NCI-H146 treated with DMSO at 0.1 percent for 48 hours (cell line): ENCODE measurements around the gene CLIC4.
"Not testable (repeated sequence)": the region's sequence is repeated elsewhere in the genome, so short reads cannot be mapped to it uniquely, and the experiment has no call there.

Experiments
- DNase-seq: peaks from one replicate; lab custom pipeline; 2025; ENCODE audit not compliant: unreplicated experiment; lab: John Stamatoyannopoulos, UW

CLIC4 gene

GRCh38 chr1:24872061-24872850 is 127.0 kb downstream of the CLIC4 start:
- no peak for DNase-seq

- DNase-seq = no peak
Observed at GRCh38 chr1:24873148-24873547, 127.9 kb downstream of the CLIC4 start.

GRCh38 chr1:24874056-24874455 is 128.8 kb downstream of the CLIC4 start:
- DNase-seq = no peak

DNA sequence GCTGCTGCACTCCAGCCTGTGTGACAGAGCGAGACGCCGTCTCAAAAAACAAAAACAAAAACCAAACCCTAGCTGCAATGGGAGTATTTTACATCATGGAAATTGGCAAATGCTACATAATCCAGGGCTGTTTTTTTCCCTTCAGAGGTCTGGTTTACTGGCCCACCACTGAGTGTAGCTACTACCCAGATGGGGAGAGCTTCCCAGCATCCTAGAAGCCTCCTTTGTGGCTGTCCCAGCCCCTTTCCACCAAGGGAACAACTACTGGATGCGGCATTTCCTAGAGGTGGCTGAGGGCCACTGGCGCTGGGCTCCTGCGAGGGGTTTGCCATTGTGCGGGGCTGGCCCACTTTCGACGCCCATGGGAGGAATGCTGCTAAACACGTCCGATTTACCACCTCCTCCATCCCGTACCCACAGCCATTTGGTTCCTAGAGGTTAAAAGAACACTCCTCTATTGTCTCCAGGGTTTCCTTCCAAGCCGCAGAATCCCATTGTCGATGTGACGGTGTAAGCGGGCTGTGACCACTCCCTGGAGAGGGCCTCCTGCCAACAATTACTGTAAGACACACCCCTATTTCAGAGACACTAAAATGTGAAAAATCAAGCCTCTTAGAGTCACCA is 129.5 kb downstream of the CLIC4 start:
- no peak for DNase-seq

DNA sequence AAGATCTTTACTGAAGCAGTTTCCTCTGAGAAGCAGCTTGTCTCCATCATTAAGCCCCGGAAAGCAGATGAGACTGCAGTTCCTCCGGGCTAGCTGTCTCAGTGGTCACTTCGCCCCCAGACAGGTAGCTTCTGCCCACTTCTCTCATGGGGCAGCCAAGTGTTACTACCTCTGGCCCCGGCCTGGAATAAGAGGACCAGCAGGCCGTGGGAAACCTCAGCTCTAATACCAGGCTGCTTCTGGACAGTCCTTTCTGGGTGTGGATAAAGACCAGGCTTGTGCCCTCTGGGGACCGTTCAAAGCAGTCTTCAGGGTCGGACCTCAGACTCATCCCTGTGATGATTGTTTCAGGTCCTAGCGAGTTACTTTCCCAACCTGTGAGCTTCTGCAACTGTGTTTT is 130.0 kb downstream of the CLIC4 start:
- DNase-seq = no peak

- no peak for DNase-seq
Observed at GRCh38 chr1:24875991-24876506, 130.8 kb downstream of the CLIC4 start.

GRCh38 chr1:24878045-24878444 is 132.8 kb downstream of the CLIC4 start:
- no peak for DNase-seq

DNA sequence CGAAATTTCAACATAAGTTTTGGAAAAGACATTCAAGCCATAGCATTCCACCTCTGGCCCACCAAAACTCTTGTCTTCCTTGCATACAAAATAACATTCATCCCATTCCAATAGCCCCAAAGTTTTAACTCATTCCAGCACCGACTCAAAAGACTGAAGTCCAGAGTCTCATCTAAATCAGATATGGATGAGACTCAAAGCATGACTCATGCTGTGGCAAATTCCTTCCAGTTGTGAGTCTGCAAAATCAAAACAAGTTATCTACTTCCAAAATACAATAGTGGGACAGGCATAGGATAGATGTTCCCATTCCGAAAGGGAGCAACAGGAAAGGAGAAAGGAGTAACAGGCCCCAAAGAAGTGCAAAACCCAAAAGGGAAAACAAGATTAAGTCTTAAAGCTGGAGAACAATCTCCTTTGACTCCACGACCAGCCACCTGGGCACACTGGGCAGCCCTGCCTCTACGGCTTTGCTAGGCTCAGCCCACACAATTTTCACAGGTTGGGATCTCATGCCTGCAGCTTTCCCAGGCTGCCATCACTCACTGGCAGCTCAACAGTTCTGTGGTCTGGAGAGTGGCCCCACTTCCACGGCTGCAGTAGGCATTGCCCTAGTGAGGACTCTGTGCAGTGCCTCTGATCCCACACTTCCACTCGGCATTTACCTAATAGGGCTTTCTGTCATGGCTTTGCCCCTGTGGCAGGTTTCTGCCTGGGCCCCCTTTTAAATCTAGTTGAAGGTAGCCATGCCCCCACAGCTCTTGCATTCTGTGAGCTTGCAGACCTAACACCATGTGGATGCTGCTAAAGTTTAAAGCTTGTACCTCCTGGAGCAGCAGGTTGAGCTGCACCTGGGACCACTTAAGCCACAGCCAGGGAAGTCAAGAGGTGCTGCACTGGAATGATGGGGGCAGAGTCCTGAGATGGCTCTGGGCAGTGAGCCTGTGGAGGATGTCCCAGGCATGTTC is 133.8 kb downstream of the CLIC4 start:
- no peak for DNase-seq

DNA sequence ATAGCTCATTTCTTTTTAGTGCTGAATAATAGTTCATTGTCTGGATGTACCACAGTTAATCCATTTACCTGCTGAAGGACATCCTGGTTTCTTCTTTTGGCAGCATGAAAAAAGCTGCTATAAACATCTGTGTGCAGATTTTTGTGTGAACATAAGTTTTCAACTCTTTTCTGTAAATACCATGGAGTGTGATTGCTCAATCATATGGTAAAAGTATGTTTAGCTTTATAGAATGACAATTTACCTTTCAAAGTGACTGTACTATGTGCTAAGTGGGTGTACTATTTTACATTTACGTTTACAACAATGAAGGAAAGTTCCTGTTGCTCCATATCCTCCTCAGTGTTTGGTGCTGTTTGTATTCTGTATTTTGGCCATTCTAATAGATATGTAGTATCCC is 135.8 kb downstream of the CLIC4 start:
- no peak for DNase-seq

DNA sequence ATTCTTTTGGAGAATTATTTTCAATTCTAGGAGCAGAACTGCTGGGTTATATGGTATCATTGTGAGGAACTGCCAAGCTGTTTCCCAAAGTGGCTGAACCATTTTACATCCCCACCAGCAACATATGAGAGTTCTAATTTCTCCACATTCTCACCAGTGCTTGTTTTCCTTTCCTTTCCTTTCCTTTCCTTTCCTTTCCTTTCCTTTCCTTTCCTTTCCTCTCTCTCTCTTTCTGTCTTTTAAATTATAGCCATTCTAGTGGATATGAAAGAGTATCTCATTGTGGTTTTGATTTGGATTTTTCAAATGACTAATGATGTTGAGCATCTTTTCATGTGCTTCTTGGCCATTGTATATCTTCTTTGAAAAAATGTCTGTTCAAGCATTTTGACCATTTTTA is 139.5 kb downstream of the CLIC4 start:
- DNase-seq = no peak

GRCh38 chr1:24886241-24886640 is 141.0 kb downstream of the CLIC4 start:
- no peak for DNase-seq

DNA sequence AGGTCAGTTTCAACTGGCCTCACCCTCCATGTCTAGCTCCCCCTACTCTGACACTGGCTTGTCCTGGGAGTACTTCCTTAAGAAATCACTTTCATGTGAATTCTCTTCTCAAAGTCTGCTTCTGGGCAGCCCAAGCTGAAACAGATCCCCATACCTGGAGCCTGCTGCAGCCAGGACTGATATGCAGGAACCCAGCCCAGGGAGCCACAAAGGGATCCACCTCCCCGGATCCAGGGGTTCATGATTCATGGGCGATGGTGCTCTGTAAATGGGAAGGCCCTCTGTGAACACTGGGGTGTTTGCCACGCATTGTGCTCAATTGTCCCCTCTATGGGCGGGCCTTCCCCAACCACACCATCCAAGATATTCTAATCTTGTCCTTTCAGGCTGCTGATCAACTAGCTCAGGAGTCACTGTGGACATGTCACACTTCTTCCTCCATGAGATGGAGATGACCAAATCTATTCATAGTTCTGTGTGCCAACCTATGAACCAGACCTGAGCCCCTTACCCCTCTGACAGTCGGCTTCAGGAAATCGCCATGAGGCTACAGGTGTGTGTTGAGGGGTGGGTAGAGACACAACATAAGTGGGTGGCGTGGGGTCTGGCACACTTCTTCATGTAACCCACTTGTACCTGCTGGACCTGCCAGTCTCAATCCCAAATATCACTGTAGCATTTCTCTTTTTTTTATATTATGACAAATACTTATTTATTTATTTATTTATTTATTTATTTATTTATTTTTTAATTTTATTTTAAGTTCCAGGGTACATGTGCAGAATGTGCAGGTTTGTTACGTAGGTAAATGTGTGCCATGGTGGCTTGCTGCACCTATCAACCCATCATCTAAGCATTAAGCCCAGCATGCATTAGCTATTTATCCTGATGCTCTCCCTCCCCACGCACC is 143.1 kb downstream of the CLIC4 start:
- no peak for DNase-seq

DNA sequence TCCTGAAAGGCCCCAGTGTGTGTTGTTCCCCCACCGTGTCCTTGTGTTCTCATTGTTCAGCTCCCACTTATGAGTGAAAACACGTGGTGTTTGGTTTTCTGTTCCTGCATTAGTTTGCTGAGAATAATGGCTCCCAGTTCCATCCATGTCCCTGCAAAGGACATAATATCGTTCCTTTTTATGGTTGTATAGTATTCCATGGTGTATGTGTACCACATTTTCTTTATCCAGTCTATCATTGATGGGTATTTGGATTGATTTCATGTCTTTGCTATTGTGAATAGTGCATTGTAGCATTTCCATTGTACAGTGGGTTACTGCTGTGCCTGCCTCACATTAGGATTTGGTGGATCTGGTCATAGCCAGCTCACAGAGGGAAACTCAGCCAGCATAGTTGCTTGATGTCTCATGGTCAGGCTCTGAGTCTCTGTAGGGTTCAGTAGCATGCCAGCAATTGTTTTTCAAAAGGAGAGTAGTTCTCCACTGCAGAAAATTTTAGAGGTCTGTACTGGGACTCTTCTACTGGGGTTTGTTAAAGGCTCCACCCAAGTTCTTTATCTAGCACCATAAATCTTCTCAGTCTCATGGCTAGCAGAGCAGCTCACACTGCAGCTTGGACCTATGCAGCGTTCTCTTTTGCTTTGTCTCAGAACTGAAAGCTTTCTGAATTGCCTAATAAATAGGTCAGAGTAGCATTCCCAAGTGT is 143.9 kb downstream of the CLIC4 start:
- DNase-seq = no peak

GRCh38 chr1:24890887-24891286 is 145.6 kb downstream of the CLIC4 start:
- DNase-seq = no peak

GRCh38 chr1:24891367-24891766 is 146.1 kb downstream of the CLIC4 start:
- DNase-seq = not testable (repeated sequence)

GRCh38 chr1:24892188-24893153 is 147.2 kb downstream of the CLIC4 start:
- no peak for DNase-seq

- DNase-seq = no peak
Observed at GRCh38 chr1:24893431-24893830, 148.2 kb downstream of the CLIC4 start.
